Activated CD4-positive, alpha-beta T cell treated with anti-CD3 and anti-CD28 coated beads, Interleukin-2, amount 50 U/mL, for 24 hours (primary cell): ENCODE results near the gene C11orf24.
"Not testable (repeated sequence)": the region's sequence is repeated elsewhere in the genome, so short reads cannot be mapped to it uniquely, and the experiment has no call there.

Experiments used
- DNase-seq, 2 donors: peaks; one replicate each; pipeline ENCODE4 v3.0.0-alpha.2; 2020; ENCODE audit warnings: low read depth in 1 of 2, low spot score in 1 of 2

The C11orf24 gene

DNA sequence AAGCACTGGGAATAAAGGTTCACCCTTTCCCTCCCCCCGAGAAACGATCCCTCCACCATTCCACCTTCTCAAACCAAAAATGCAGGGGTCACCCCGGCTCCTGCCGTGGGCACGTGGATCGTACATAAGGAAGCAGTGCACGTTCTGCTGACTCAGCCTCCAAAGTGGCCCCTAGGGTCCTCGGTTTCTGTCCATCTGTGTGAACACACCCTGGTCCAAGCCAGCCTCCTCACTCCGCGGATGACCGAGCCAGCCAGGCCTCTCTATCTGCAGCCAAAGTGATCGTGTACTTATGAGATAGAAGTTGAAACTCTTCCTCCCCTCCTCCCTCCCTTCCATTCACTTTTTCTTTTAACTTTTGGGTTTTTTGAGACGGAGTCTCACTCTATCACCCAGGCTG lies 16.2 kb downstream of the C11orf24 start:
- no peak for DNase-seq

DNA sequence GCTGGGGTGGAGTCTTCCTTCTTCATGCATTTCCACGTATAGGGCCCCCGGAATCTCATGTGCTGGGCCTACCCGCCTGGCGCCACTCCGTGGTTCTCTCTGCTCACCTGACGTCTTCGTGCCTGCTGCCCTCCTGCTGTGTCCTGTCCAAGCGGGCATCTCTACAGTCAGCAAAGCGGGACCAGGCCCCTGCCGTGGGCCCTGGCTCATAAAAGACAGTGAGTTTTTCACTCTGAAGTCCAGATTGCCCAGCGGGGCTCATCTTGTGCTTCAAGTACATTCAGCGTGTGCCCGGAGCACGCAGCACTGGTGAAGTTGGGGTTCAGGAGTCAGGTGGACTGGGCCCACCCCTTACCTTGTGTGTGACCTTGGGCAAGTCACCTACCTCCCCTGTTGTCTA lies 17.4 kb downstream of the C11orf24 start:
- DNase-seq, result no peak

DNA sequence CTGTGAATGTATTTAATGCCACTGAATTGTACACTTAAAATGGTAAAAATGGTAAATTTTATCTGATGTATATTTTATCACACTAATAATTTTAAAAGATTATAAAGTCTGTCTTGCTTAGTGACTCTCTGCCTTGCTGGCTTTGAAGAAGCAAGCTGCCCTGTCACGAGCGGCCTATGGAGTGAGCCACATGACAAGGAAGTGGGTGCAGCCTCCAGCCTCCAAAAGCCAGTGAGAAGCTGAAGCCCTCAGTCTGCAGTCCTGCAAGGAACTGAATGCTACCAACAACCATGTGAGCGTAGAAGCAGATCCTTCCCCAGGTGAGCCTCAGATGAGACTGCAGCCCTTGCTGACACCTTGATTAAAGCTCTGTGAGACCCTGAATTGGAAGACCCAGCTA lies 20.0 kb downstream of the C11orf24 start:
- no peak for DNase-seq

DNA sequence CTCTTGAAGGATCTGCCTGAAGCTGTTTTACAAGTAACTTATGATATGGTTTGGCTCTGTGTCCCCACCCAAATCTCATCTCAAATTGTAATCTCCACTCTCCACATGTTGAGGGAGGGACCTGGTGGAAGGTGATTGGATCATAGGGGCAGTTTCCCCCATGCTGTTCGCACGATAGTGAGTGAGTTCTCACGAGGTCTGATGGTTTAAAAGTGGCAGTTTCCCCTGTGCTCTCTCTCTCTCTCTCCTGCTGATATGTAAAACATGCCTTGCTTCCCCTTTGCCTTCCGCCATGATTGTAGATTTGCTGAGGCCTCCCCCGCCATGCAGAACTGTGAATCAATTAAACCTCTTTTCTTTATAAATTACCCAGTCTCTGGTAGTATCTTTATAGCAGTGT lies 26.9 kb downstream of the C11orf24 start:
- not testable (repeated sequence) for DNase-seq

DNA sequence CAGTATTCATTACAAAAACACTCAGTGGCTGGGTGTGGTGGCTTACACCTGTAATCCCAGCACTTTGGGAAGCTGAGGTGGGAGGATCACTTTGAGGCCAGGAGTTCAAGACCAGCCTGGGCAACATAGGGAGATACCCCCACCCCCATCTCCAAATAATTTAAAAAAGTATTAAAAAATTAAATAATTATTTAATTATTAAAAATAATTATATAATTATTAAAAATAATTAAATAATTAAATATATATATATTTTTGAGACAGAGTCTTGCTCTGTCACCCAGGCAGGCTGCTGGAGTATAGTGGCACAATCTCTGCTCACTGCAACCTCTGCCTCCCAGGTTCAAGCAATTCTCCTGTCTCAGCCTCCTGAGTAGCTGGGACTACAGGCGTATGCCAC lies 27.9 kb downstream of the C11orf24 start:
- not testable (repeated sequence) for DNase-seq

DNA sequence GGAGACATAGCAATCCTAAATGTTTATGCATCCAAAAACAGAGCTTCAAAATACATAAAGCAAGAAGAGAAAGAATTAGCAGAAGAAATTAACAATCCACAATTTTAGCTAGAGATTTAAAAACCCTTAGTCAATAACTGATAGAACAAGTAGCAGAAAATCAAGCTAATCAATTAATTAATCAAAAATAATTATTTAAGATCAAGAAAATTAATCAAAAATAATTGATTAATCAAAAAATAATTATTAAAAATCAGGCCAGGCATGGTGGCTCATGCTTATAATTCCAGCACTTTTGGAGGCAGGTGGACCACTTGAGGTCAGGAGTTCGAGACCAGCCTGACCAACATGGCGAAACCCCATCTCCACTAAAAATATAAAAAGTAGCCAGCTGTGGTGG lies 29.2 kb downstream of the C11orf24 start:
- no peak for DNase-seq

DNA sequence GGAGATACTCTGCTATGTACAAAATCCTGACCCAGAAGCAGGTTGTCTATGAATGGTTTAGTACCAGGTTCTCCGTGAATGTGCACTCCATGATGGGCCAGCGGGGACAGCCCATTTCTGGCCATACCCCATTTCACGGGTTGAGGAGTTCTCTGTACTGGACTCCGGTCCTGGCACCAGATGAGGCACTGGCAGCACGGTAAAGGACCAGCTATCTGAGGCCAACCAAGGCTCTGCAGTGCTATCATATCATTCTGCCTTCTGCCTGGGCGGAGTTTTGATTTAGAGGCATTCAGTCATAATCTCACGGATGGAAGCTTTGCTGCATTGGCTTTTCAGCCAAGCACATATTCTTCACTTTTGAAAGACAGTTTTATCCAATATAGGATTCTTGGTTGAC lies 40.2 kb downstream of the C11orf24 start:
- DNase-seq, result no peak

DNA sequence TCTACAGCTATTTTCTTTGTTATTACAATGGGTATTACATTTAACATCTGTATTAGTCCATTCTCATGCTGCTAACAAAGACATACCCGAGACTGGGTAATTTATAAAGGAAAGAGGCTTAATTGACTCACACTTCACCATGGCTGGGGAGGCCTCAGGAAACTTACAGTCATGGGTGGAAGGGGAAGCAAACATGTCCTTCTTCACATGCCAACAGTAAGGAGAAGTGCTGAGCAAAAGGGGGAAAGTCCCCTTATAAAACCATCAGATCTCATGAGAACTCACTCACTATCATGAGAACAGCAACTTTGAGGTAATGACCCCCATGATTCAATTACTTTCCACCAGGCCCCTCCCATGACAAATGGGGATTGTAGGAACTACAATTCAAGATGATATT lies 42.2 kb downstream of the C11orf24 start:
- DNase-seq, result no peak

DNA sequence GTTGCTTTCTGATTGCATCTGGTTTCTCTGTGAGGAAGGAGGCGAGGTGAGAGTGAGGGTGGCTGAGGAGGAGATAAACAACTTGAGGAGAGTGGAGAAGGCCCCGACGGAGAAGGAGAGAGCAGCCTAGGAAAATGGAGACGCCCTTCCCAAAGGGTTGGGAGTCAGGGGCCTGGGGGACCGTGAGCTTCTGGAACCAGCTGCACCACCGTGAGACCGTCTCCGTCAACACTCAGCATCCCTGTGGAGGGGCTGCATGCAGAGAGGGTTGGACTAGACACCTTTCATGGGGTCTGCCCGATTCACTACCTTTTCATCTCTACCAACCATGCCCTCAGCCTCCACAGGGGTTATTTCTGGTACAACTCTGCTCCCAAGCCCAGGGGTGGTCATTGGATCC lies 45.4 kb downstream of the C11orf24 start:
- DNase-seq, result no peak

DNA sequence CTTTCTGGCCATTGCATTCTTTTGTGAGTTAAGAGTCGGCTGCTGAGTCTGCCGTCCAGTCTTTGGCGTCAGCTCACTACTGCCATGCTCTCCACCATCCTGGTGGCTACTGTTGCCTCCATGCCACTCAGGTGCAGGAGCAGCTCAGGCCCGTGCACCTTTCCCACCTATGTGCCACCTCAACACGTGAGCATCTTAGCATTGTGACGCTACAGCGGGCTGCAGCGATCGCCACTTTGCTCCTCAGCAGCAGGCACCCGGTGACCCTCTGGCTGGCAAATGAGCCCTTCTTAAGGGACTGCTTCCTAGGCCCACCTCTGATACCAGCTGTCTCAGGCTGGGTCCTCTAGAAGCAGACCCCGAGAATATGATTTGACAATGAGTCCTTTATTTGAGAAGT lies 47.2 kb downstream of the C11orf24 start:
- DNase-seq, result no peak

DNA sequence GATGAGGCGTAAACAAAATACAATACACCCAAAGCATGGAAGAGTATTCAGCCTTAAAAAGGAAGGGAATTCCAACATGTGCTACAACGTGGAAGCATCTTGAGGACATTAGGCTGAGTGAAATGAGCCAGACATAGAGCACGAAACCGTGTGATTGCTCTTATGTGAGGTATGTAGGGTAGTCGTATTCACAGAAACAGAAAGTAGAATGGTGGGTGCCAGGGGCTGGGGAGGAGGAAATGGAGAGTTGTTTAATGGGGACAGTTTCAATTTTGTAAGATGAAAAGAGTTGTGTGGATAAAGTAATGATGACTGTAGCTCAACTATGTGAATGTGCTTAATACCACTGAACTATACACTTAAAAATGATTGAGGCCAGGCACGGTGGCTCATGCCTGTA lies 48.5 kb downstream of the C11orf24 start:
- no peak for DNase-seq

DNA sequence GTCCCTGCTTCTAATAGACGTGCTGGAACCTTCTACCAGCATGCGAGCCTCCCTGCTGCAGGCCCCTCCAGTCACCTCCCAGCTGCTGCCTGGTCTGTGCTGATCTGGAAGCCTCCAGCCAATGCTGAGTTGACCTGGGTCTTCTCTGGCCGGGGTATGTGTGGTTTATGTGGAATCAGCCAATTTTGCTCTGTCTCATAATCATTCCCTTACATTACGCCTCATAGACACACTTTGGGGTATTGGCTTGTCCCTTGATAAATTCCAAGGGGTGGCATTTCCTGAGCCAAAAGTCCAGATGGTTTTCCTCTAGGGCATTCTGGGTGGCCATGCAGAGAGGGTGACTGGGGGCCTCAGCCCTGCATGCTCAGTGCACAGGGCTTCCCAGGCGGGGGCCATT lies 50.4 kb downstream of the C11orf24 start:
- no peak for DNase-seq

DNA sequence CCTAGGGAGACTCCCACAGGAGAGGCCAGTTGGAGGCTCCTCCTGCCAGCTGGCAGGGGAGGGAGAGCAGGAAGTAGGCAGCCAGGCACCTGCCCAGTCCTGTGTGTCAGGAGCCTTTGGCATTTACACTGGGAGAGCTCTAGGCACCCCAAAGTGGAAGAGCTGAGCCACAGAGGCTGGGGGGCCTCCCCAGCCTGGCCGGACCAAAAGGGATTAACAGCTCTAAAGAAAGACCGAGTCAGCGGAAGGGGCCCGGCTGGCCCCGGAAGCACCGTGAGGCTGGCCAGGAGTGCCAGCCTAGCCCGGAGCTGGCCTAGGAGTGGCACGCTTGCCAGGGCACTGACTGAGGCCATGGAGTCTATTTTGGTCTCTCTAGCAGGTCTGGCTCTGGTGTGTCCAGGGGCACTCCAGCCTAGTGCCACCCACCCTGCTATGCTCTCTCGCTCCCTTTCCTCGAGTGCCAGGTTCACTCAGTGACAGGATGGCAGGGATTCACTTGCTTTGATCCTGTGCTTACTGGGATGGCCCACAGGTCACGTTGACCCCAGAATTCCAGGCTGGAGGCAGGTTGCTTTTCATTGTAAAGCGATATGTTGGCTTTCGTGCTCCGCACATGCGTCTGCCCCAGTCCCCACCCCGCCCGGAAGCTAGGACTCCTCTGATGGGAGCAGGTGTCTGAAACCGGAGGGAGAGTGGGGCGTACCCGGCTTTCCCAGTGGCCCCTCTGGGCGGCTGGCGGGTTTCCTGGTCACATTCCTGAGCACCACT lies 55.4 kb downstream of the C11orf24 start:
- DNase-seq, result no peak

DNA sequence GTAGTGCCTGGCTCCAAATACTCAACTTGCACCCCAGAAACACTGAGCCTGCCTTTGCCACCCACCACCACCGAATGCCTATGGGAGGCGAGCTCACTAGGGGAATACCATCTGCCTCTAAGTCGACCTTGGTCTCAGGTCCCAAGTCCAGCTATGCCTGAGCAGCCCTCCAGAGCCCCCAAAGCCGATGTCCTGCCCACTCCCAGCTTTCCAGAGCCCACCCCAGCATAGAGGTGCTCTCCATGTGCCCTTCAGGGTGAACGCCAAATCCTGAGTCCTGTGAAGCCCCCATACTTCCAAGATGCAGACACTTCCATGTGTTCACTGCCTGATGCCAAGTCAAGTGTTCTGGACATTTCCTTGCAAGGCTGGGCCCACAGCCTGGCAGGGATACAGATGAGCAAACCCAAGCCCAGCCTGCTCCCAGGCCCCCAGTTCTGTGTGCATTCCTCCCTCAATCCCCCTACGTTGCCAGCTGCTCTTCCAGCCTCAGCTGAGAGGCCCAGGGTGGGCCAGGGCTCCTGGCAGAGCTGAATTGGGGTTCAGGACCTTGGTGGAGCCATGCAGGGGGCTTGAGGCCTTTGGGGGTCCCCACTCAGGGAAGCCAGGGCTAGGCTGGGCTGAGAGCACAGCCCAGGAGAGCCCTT lies 56.1 kb downstream of the C11orf24 start:
- DNase-seq, result no peak

DNA sequence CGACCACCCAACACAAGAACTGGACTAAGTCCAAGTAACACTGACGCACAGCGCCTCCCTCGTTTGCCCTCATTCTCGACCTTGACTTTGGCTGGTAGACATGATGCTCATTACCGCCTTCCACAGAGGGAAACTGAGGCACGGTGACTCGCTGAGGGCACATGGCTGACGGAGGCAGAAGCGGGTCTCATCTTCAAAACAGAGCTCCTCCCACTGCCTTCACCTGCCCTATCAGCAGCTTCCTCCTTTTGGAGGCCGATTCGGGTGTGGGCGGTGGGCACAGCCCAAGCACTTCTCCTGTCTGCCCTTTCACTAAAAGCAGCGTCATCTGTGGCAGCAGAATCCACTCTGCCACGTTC lies 56.7 kb downstream of the C11orf24 start:
- DNase-seq, result no peak

DNA sequence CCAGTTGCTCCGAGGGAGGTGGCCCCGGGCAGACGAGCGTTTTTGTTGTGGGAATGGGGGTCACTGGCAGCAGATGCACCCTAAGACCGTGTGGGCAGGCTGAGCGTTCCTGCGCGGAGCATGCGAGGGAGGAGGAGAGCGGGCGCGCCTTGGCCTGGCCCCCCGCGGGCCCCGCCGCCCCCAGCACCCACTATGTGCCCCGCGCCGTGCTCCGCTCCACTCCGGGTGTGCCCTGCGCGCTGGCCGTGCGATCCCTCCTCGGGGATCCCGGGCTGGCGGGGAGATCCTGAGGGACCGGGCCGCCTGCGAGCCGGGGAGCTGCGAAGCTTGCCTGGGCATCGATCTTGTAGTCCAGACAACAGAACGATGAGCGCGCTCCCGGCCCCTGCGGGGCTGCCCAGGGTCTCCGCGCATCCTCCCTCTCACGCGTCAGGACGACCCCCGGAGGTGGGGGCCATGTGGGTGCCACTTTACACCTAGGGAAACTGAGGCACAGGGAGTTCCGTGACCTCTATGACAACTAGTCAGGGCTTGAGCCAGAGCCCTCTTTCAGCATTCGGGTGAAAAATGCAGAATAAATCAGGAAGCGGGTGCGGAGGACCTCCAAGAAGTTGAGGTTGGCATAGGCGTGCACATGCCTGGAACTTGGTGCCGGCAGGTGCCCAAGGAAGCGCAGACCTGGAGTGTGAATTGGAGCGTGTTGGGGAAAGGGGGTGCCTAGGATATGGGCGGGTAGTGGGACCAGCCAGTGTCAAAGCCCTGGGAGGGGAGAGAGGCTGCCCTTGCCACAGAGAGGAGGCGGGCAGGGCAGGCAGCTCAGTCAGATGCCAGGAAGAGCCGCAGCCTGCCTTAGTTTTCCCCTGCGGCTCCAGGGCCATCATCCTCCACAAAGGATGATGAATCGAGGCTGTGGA lies 57.3 kb downstream of the C11orf24 start:
- no peak for DNase-seq

DNA sequence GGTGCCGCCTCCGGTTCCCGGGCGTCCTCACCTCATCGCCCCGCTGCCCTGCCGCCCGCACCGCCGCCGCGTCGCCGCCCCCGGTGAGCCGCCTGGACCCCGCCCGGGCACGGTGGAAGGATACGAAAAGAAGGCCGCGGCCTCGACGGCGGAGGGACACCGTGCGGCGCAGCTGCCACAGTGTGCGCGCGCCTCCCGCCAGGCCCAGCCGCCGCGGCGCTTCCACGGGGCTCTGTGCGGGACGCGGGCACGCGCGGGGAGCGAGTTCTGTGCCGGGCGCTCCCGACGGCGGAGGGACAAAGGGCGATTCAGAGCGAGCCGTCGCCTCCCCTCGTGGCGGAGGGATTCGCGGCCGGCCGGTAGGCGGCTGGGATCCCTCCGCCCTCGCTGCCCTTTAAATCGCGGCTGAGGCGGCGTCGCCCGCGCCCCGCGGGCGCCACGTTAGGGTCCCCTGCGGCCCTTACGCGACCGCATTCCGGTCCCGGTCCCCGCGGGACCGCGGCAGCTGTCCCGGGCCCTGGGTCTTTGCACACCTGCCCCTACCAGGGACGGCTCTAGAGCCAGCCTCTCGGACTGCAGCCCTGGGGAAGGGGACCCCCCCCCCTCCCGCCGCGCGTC lies 58.1 kb downstream of the C11orf24 start:
- peak; percentile 70 to 71 for DNase-seq

DNA sequence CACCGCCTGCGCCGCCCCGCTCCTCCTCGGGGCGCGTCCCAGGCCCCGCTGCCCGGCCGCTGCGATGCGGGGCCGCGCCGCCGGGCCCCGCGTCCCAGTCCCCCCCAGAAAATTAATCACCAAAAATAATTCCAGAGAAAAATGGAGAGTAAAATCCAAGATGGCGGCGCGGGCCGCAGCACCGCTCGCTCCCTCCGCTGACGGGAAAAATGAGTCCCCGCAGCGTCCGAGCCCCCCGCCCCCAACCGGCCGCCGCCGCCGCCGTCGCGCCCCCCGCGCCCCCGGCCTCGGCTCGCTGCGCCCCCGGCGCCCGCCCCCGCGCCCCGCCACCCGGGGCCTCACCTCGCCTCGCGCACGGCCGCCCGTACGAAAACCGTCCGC lies 58.6 kb downstream of the C11orf24 start, which contains the start of gene KMT5B:
Gene KMT5B, minus strand, starts transcription at position 162 of the 381 bp plus-strand sequence. CDS start 23,220 bp downstream, outside the sequence.
- DNase-seq, result peak in 1 of 2 donors; percentile 43

DNA sequence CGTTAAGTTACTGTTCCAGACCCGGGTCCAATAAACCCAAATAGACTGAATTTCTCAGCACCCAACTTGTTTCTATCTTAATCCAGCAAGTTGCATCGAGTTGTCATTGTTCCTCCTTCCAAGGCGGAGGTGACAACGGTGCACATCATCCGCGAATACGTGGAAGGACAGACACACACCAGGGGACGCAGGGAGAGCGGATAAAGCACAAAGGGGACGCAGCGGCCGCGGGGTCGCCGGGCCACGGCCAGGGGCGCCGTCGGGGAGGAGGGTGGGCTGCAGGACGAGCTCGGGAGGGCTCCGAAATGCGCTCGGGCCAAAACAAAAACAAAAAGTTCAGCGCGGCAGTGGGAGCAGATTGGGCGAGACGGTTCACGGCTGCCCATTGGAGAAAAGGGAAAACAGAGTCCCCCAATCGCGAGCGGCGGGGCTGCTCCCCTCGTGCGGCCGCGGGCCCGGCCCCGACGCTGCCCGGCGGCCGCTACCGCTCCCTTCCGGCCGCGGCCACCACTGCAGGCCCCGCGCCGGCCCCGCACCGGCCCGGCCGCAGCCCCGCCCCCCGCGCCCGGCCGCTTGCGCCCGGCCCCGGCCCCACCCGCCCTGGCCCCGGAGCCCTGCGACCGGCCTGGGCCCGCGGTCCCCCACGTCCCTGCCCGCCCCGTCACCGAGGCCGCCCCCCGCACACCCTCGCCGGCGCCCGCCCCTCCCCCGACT lies 59.2 kb downstream of the C11orf24 start:
- DNase-seq, result peak in 1 of 2 donors; percentile 51

DNA sequence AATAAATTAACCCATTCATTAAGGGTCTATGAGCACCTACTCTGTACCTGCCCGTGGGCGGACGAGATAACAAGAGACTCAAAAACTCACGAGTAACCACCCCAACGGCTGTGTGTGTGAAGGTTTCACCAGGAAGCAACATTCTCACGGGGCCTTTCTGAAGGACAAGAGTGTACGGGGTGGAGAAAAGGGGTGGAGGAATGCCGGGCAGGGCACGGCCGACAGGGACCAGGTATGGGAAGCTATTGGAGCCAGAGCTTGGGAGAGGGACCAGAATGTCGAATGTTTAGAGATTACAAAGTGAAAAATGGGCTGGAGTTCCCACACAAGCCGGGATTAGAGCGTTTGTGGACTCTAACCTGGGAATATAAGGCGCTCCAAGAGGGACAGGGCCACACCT lies 60.2 kb downstream of the C11orf24 start:
- no peak for DNase-seq
